A549 (cell line): ENCODE data around the gene MAN1A2. TPM values are rescaled to one million over a fixed set of nuclear protein-coding genes. Genes with fewer than 3 reads are reported as not detected.
"Not testable (repeated sequence)": the region's sequence is repeated elsewhere in the genome, so short reads cannot be mapped to it uniquely, and the experiment has no call there.

Experiments used
- ATAC-seq, 2 experiments: fragments of 200-7000 bp in 1 of 2; fragments of >200 bp in 1 of 2; cut with Nextera tagmentation in 1 of 2; cut with Tn5 transposase in 1 of 2; 3 replicates each; pipeline versions ENCODE4 v1.8.0 to v1.9.1; 2018 to 2020; ENCODE audit warnings: mild to moderate bottlenecking in 1 of 2, moderate library complexity in 1 of 2
- CTCF ChIA-PET: fragments of 300-600 bp; sonication (Branson Sonifier 250); formaldehyde crosslinking; extraction: SDS; loops from one replicate; lab custom pipeline; 2021; ENCODE audit warnings: antibody characterized with exemption, inconsistent platforms; lab: Yijun Ruan, JAX
- POLR2A ChIA-PET: fragments of 350-600 bp; formaldehyde crosslinking; extraction: SDS; loops from one replicate; lab custom pipeline; 2021; ENCODE audit warnings: antibody characterized with exemption, inconsistent platforms; lab: Yijun Ruan, JAX
- DNase-seq, 2 experiments: peaks; one replicate each; pipeline versions ENCODE4 v3.0.0 to v3.0.0-alpha.2; 2011 to 2016; ENCODE audit warnings: low read depth in 1 of 2, low spot score in 1 of 2
- FAIRE-seq: peaks from 2 replicates; lab custom pipeline; 2011; peaks lifted over from hg19 to GRCh38; lab: Jason Lieb, UNC
- H3K27ac ChIP-seq, 2 experiments: fragments of >200 bp; sonication (Bioruptor Twin); formaldehyde crosslinking; 3 replicates each; pipeline ENCODE4 v1.5.1; 2016 to 2017
- H3K4me1 ChIP-seq: fragments of >200 bp; sonication (Bioruptor Twin); formaldehyde crosslinking; 3 replicates; pipeline ENCODE4 v1.6.1; 2016
- H3K4me2 ChIP-seq: fragments of >200 bp; sonication (Bioruptor Twin); formaldehyde crosslinking; 3 replicates; pipeline ENCODE4 v1.6.1; 2016
- H3K4me3 ChIP-seq: fragments of >200 bp; sonication (Bioruptor Twin); formaldehyde crosslinking; 3 replicates; pipeline ENCODE4 v1.5.1; 2016
- H3K9me3 ChIP-seq: fragments of >200 bp; sonication (Bioruptor Twin); formaldehyde crosslinking; 3 replicates; pipeline ENCODE4 v1.6.1; 2016
- BHLHE40 ChIP-seq: IDR thresholded peaks from 2 replicates; pipeline ENCODE4 v1.6.1; 2012; ENCODE audit warnings: low read depth, low read length, inconsistent platforms
- CBX2 ChIP-seq: fragments of 200-600 bp; sonication (generic); IDR thresholded peaks from 2 replicates; pipeline ENCODE4 v1.6.1; 2016; ENCODE audit warnings: low read depth, mild to moderate bottlenecking, borderline replicate concordance
- CBX8 ChIP-seq: fragments of 200-600 bp; sonication (generic); IDR thresholded peaks from 2 replicates; pipeline ENCODE4 v1.6.1; 2016
- HDAC2 ChIP-seq: fragments of 200-600 bp; sonication (generic); IDR thresholded peaks from 2 replicates; pipeline ENCODE4 v1.6.1; 2016
- HOXA7 ChIP-seq: fragments of 250-450 bp; sonication (Bioruptor Pico); IDR thresholded peaks from 2 replicates; pipeline ENCODE4 v1.5.0; 2020; ENCODE audit warnings: mild to moderate bottlenecking, moderate library complexity
- MAFK ChIP-seq: fragments of 450-650 bp; IDR thresholded peaks from 2 replicates; pipeline ENCODE4 v1.6.1; 2014; ENCODE audit not compliant: partially characterized antibody
- POLR2A ChIP-seq: IDR thresholded peaks from 2 replicates; pipeline ENCODE4 v1.6.1; 2012; ENCODE audit warnings: mild to moderate bottlenecking, low read length
- ZFP36 ChIP-seq: fragments of 450-650 bp; IDR thresholded peaks from 2 replicates; pipeline ENCODE4 v1.6.1; 2014; ENCODE audit warnings: borderline replicate concordance; ENCODE audit not compliant: partially characterized antibody
- ZNF302 ChIP-seq: fragments of 250-450 bp; sonication (Bioruptor Pico); IDR thresholded peaks from 2 replicates; pipeline ENCODE4 v1.9.0; 2021; ENCODE audit warnings: inconsistent platforms, mild to moderate bottlenecking, moderate library complexity
- WGBS: methylation state at CpG from one replicate; pipeline ENCODE4 v1.1.6; 2017; ENCODE audit errors: missing lambda C conversion rate; 5-methylcytosine and 5-hydroxymethylcytosine counted together
- polyA plus RNA-seq, 4 experiments: library from polyadenylated mRNA; depleted of rRNA in 3 of 4; stranded (reverse); fragments of >200 nt; fragmentation: RNase III in 1 of 4; extraction: RNeasy Plus Mini Kit Qiagen cat#74134 plus additional on column Dnase treatment in 1 of 4; gene quantifications; 2 replicates in 3 of 4; 3 replicates in 1 of 4; pipeline ENCODE4 v1.2.3, GENCODE V29; 2011 to 2017
- TF ChIP-seq, protein P1 (sequence below): IDR thresholded peaks from 2 replicates; pipeline ENCODE4 v1.6.1; 2012; ENCODE audit warnings: low read depth, borderline replicate concordance

Gene MAN1A2
- polyA plus RNA-seq, 2 of the 4 experiments (the other 2 are of a cell fraction), result 10.2 to 18.7 TPM

DNA sequence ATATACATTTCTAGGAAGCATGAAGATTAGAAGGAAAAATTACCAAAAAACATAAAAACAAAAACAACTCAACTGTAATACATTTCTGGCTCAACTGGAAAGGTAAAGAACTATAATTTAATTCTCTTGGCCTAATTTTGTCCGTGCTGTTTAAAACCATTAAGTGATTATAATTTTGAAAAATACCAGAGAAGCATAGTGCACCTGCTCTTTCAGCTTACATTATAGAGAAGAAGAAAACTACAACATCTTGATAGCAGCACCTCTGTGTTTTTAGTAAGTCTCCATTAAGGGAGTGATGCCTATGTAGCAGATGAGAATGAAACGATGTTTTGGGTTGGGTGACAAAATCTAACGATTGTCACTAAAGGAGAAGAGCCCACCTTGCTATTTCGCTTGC lies 19.3 kb upstream of the MAN1A2 start:
- no peak for ATAC-seq
- POLR2A ChIA-PET, result no interaction called here
- Histone ChIP-seq H3K9me3 (no peaks in the 10 kb centered on the region), H3K4me2 (no peak overlapping the region), H3K27ac (no peak overlapping the region), H3K4me1 (no peaks in the 10 kb centered on the region), H3K4me3 (no peak overlapping the region)
- no peak for TF ChIP-seq ZFP36
- 51% methylated on average over 4 of the region's 4 CpGs for WGBS
- no peak for FAIRE-seq
- DNase-seq, result no peak
- CTCF ChIA-PET, result no interaction called here

DNA sequence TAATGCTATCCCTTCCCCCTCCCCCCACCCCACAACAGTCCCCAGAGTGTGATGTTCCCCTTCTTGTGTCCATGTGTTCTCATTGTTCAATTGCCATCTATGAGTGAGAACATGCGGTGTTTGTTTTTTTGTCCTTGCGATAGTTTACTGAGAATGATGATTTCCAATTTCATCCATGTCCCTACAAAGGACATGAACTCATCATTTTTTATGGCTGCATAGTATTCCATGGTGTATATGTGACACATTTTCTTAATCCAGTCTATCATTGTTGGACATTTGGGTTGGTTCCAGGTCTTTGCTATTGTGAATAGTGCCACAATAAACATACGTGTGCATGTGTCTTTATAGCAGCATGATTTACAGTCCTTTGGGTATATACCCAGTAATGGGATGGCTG lies 14.6 kb upstream of the MAN1A2 start:
- H3K4me3 ChIP-seq, POLR2A ChIA-PET, H3K4me1 ChIP-seq, H3K27ac ChIP-seq, H3K9me3 ChIP-seq, CTCF ChIA-PET, FAIRE-seq, DNase-seq, ATAC-seq, H3K4me2 ChIP-seq: not testable (repeated sequence)
- 93% methylated on average over 2 of the region's 3 CpGs for WGBS

DNA sequence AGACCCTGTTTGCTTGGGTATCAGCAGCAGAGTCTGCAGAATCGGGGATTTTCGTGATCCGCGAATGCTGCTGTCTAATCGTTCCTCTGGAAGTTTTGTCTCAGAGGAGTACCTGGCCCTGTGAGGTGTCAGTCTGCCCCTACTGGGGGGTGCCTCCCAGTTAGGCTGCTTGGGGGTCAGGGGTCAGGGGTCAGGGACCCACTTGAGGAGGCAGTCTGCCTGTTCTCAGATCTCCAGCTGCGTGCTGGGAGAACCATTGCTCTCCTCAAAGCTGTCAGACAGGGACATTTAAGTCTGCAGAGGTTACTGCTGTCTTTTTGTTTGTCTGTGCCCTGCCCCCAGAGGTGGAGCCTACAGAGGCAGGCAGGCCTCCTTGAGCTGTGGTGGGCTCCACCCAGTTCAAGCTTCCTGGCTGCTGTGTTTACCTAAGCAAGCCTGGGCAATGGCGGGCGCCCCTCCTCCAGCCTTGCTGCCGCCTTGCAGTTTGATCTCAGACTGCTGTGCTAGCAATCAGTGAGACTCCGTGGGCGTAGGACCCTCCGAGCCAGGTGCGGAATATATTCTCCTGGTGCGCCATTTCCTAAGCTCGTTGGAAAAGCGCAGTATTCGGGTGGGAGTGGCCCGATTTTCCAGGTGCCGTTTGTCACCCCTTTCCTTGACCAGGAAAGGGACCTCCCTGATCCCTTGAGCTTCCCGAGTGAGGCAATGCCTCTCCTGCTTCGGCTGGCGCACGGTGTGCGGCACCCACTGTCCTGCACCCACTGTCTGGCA lies 9.2 kb upstream of the MAN1A2 start:
- H3K27ac ChIP-seq, POLR2A ChIA-PET, H3K4me3 ChIP-seq, H3K9me3 ChIP-seq, ATAC-seq, H3K4me2 ChIP-seq, FAIRE-seq, DNase-seq, H3K4me1 ChIP-seq: not testable (repeated sequence)
- CTCF ChIA-PET, result interaction anchor here (0.6 kb wide), 1 partner anchor 29 kb away, joined by 3 read pairs; no protein-coding TSS in a partner anchor
- 95% methylated on average over 9 of the region's 24 CpGs for whole genome bisulfite sequencing

DNA sequence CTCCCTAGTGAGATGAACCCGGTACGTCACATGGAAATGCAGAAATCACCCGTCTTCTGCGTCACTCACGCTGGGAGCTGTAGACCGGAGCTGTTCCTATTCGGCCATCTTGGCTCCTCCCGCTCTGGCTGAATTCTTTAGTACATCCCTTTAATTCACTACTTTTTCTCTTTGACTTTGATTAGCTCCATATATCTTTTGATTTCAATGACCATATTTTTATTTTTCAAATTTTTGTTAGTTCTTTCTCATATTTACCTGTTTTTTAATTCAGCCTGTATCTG lies 8.7 kb upstream of the MAN1A2 start:
- CTCF ChIA-PET, result interaction anchor here (0.6 kb wide), 1 partner anchor 29 kb away, joined by 3 read pairs; no protein-coding TSS in a partner anchor
- H3K9me3 ChIP-seq, DNase-seq, FAIRE-seq, ATAC-seq, H3K27ac ChIP-seq, H3K4me3 ChIP-seq, H3K4me2 ChIP-seq, H3K4me1 ChIP-seq, POLR2A ChIA-PET: not testable (repeated sequence)
- WGBS, result 88% methylated on average over 7 of the region's 8 CpGs

DNA sequence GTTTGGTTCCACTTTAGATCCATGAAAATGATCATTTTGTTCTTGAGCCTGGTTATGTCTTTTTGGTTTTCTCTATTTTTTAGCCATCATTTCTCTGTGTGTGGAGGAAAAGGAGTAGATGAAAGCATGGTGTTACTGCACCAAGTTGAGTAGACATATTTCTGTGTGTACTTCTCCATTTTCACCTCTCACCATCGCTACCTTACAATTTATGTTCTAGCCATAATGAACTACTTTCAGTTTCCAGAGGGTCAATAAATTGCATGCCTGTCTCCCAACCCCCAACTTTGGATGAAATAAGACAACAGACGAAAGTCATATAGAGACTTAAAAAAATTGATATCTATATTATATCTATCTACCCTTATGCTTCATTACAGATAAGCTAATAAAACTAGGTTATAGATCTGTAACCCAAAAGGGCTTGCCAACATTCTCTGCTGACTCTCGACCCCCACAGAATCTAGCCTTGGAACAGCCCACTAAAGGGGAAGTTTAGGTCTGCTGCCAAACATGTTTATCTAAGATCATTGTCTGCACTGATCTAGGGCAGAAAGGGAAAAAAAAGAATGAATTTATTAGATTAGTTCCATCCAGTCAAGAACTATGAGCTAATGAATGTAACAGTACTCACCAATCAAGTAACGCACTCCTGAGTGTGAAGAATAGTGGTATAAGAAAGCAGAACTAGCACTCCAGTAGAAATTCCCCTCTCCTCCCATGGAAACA lies 7.5 kb upstream of the MAN1A2 start:
- DNase-seq (no peak), ATAC-seq (no peak), FAIRE-seq (no peak)
- H3K4me1 ChIP-seq, result no peaks in the 10 kb centered on the region
- no peak overlapping the region for H3K4me2 ChIP-seq
- H3K4me3 ChIP-seq, result no peak overlapping the region
- ChIA-PET POLR2A (no interaction called here), CTCF (interaction anchor here (1.5 kb wide), 1 partner anchor 292 kb away, joined by 4 read pairs; no protein-coding TSS in a partner anchor)
- no peaks in the 10 kb centered on the region for H3K9me3 ChIP-seq
- TF ChIP-seq CBX8 (no peak), BHLHE40 (no peak)
- WGBS, result 67% methylated on average over 4 of the region's 4 CpGs
- no peak overlapping the region for H3K27ac ChIP-seq

DNA sequence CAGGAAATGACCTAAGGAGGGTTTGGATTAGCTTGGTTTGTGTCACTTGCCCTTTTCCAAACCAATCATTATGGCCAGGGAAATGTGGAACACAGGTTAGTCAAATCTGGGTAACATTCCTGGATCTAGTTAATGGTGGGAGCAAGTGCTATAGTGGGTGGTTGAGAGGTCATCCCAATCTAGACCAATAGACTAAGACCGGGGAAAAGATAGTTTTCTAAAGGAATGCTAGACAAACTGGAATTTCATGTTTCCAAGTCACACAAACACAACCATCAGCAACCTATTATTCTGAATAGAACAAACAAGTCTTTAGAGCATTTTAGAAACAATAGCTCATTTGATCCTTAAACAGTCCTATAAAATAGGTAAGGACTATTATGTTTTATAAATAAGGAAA lies 4.3 kb upstream of the MAN1A2 start:
- 90% methylated on average over 1 of the region's 1 CpG for WGBS
- CTCF ChIA-PET, result no interaction called here
- no peaks in the 10 kb centered on the region for H3K9me3 ChIP-seq
- no peak for FAIRE-seq
- H3K4me1 ChIP-seq, result peaks cover 6% of the 10 kb centered on the region; the same call in 2 of the 3 replicates
- ATAC-seq, result no peak
- H3K27ac ChIP-seq, result no peak overlapping the region
- DNase-seq, result no peak
- TF ChIP-seq, protein P1, sequence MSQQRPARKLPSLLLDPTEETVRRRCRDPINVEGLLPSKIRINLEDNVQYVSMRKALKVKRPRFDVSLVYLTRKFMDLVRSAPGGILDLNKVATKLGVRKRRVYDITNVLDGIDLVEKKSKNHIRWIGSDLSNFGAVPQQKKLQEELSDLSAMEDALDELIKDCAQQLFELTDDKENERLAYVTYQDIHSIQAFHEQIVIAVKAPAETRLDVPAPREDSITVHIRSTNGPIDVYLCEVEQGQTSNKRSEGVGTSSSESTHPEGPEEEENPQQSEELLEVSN, result no peak
- no peak for TF ChIP-seq POLR2A
- no peak for TF ChIP-seq HDAC2
- no peak for TF ChIP-seq MAFK
- TF ChIP-seq CBX2, result no peak
- no peak for TF ChIP-seq ZNF302
- no peak for TF ChIP-seq HOXA7
- TF ChIP-seq, all 56 proteins: peak for 0
- Histone ChIP-seq H3K4me2 (no peak overlapping the region), H3K4me3 (no peak overlapping the region)
- POLR2A ChIA-PET, result no interaction called here
